GM12878 (cell line): ENCODE measurements around the gene ANO8. TPM values are rescaled to one million over a fixed set of nuclear protein-coding genes. Genes with fewer than 3 reads are reported as not detected.

Experiments used
- CHD4 ChIP-seq: fragments of 200-600 bp; sonication (generic); IDR thresholded peaks from 2 replicates; pipeline ENCODE4 v1.6.1; 2016; ENCODE audit warnings: mild to moderate bottlenecking
- EED ChIP-seq: sonication (generic); IDR thresholded peaks from 2 replicates; pipeline ENCODE4 v1.6.1; 2016; ENCODE audit warnings: antibody characterized with exemption, low read depth
- HDAC2 ChIP-seq: fragments of 200-600 bp; sonication (generic); IDR thresholded peaks from 2 replicates; pipeline ENCODE4 v1.6.1; 2017
- HSF1 ChIP-seq: fragments of 150-350 bp; IDR thresholded peaks from 2 replicates; pipeline ENCODE4 v1.6.1; 2014; ENCODE audit warnings: mild to moderate bottlenecking, low read depth, low read length
- IKZF1 ChIP-seq: fragments of 450-650 bp; conservative IDR thresholded peaks from 2 replicates; pipeline ENCODE4 v1.6.1; 2017; ENCODE audit warnings: antibody characterized with exemption, mild to moderate bottlenecking
- IRF4 ChIP-seq: IDR thresholded peaks from 2 replicates; pipeline ENCODE4 v1.6.1; 2011; ENCODE audit warnings: low read depth, low read length
- IRF5 ChIP-seq: fragments of 450-650 bp; IDR thresholded peaks from 2 replicates; pipeline ENCODE4 v1.6.1; 2017; ENCODE audit warnings: borderline replicate concordance
- JUNB ChIP-seq: IDR thresholded peaks from 2 replicates; pipeline ENCODE4 v1.6.1; 2016; ENCODE audit warnings: antibody characterized with exemption, mild to moderate bottlenecking
- JUND ChIP-seq: IDR thresholded peaks from 2 replicates; pipeline ENCODE4 v1.6.1; 2012; ENCODE audit warnings: low read depth, mild to moderate bottlenecking, low read length, improper control_type of control experiment, moderate library complexity
- KAT2A ChIP-seq: conservative IDR thresholded peaks from 2 replicates; pipeline ENCODE4 v1.6.1; 2011; ENCODE audit warnings: low read depth, low read length; ENCODE audit not compliant: control insufficient read depth
- MLLT1 ChIP-seq: fragments of 450-650 bp; IDR thresholded peaks from 2 replicates; pipeline ENCODE4 v1.6.1; 2016; ENCODE audit warnings: mild to moderate bottlenecking
- PAX5 ChIP-seq: IDR thresholded peaks from 2 replicates; pipeline ENCODE4 v1.6.1; 2011; ENCODE audit warnings: low read depth, low read length, borderline replicate concordance
- POLR2AphosphoS5 ChIP-seq: IDR thresholded peaks from 2 replicates; pipeline ENCODE4 v1.6.1; 2011; ENCODE audit warnings: mild to moderate bottlenecking, low read length, inconsistent platforms
- RAD21 ChIP-seq: IDR thresholded peaks from 2 replicates; pipeline ENCODE4 v1.6.1; 2011; ENCODE audit warnings: mild to moderate bottlenecking, low read depth, low read length, moderate library complexity; ENCODE audit not compliant: insufficient read depth
- RELB ChIP-seq: fragments of 450-650 bp; IDR thresholded peaks from 2 replicates; pipeline ENCODE4 v1.6.1; 2017; ENCODE audit warnings: low read depth, mild to moderate bottlenecking, moderate library complexity
- SIN3A ChIP-seq: IDR thresholded peaks from 2 replicates; pipeline ENCODE4 v1.6.1; 2012; ENCODE audit warnings: low read depth, low read length, improper control_type of control experiment
- SMC3 ChIP-seq: IDR thresholded peaks from 2 replicates; pipeline ENCODE4 v1.6.1; 2011; ENCODE audit warnings: low read length, improper control_type of control experiment, borderline replicate concordance
- SUZ12 ChIP-seq: fragments of 200-600 bp; sonication (generic); IDR thresholded peaks from one replicate; pipeline ENCODE4 v1.6.1; 2018; ENCODE audit warnings: antibody characterized with exemption, mild to moderate bottlenecking; ENCODE audit not compliant: unreplicated experiment
- TARDBP ChIP-seq: IDR thresholded peaks from 2 replicates; pipeline ENCODE4 v1.6.1; 2016; ENCODE audit warnings: borderline replicate concordance
- TCF7 ChIP-seq: IDR thresholded peaks from 2 replicates; pipeline ENCODE4 v1.6.1; 2014; ENCODE audit warnings: antibody characterized with exemption, borderline replicate concordance
- USF1 ChIP-seq: IDR thresholded peaks from 2 replicates; pipeline ENCODE4 v1.6.1; 2011; ENCODE audit warnings: borderline replicate concordance, low read depth, mild to moderate bottlenecking, moderate library complexity, mixed read lengths, low read length; ENCODE audit not compliant: insufficient read depth; ENCODE audit errors: extremely low read length
- ZNF24 ChIP-seq: fragments of 450-650 bp; IDR thresholded peaks from 2 replicates; pipeline ENCODE4 v1.6.1; 2017; ENCODE audit warnings: antibody characterized with exemption, mild to moderate bottlenecking
- ZZZ3 ChIP-seq: IDR thresholded peaks from 2 replicates; pipeline ENCODE4 v1.6.1; 2011; ENCODE audit warnings: low read depth; ENCODE audit not compliant: control insufficient read depth, insufficient read length
- polyA plus RNA-seq, 11 experiments: library from polyadenylated mRNA; depleted of rRNA in 4 of 11; unstranded in 6 of 11; stranded (reverse) in 5 of 11; fragments of >200 nt; fragmentation: Nextera tagmentation in 4 of 11; fragmentation: Illumina TruSeq in 1 of 11; extraction: Ambion mirVana in 4 of 11; extraction: Trizol in 1 of 11; gene quantifications; 1 replicate in 1 of 11; 2 replicates in 10 of 11; pipeline versions ENCODE4 v1.2.1 to v1.2.3, GENCODE V29; 2011 to 2016; ENCODE audit warnings: inconsistent platforms in 2 of 11, missing spikeins in 2 of 11, low read depth in 1 of 11
- total RNA-seq, 4 experiments: library from RNA; depleted of rRNA in 3 of 4; stranded (reverse); fragments of >200 nt in 3 of 4; fragmentation: Illumina TruSeq in 1 of 4; extraction: Trizol in 1 of 4; gene quantifications; 2 replicates each; pipeline versions ENCODE4 v1.2.1 to v1.2.3, GENCODE V29; 2013 to 2021

ANO8 gene
- total and polyA plus RNA-seq, 10 of the 15 experiments (the other 5 are each of a cell fraction or from before 2014, with no cell fraction given), result 0.04 to 6.7 (median 1.1) TPM

- TF ChIP-seq MLLT1 (0 out of 2 replicates have a peak, but pooled peaks have one; percentile 62), PAX5 (no peak), POLR2AphosphoS5 (no peak), KAT2A (no peak), RAD21 (peak; percentile 79), IRF5 (no peak), HSF1 (no peak), RELB (no peak), SUZ12 (no peak), HDAC2 (no peak), SIN3A (no peak), ZNF24 (no peak), IKZF1 (peak; percentile 39), TARDBP (no peak), SMC3 (peak; percentile 97), TCF7 (no peak), JUND (no peak), ZZZ3 (no peak), JUNB (no peak), EED (no peak), IRF4 (no peak), CHD4 (no peak), USF1 (no peak)
These were observed 11.5 kb upstream of the ANO8 start (continued) for GRCh38 chr19:17346109-17346671.
